ENCODE results near the gene ATG3.

DNA sequence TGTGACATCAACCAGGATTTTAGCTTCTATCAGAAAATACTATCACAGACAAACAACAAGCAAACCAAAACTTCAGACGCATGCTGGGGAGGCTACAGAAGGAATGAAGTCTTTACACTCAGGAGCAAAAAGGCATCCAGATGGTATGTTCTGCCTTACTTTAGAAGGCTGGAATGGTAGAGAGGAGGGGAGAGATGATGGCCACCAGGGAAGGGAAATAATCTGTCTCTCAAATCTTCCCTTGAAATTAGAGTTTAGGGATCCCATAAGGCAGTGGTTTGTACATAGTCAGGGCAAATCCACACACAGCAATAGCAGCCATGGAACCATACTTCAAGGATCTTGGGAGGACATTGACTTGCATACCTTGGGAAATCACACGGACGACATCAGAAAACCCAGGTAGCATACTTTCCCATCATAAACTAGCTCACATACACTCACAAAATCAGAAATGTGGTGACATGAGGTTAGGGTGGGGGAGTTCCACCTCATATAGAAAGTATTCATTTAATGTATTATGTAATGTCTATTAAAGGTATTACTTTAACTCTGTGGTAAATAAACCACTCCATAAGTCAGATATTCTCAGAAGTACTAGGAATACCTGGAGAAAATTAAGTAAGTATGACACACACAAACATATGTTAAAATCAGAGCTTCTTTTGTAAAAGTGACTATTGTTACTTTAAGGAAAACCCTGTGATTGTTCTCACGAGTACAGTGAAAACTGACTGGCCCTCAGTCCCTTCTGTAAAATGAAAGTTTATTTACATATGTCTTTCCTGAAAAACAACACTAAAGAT, 71.9 kb downstream of the ATG3 start:
- TF ChIP-seq EZH2phosphoT487 (IDR thresholded peaks at IDR 0.05; ENCODE audit: borderline replicate concordance), result no peak
- TF ChIP-seq CTCF (conservative IDR thresholded peaks at IDR 0.05; ENCODE audit: low read length), result no peak

Measured in Loucy (cell line).